SKM-1 (cell line): ENCODE results near the gene CD302.
"Not testable (repeated sequence)": the region's sequence is repeated elsewhere in the genome, so short reads cannot be mapped to it uniquely, and the experiment has no call there.

ENCODE experiments used
- DNase-seq: peaks from one replicate; lab custom pipeline; 2025; ENCODE audit not compliant: unreplicated experiment; lab: John Stamatoyannopoulos, UW

The CD302 gene

DNA sequence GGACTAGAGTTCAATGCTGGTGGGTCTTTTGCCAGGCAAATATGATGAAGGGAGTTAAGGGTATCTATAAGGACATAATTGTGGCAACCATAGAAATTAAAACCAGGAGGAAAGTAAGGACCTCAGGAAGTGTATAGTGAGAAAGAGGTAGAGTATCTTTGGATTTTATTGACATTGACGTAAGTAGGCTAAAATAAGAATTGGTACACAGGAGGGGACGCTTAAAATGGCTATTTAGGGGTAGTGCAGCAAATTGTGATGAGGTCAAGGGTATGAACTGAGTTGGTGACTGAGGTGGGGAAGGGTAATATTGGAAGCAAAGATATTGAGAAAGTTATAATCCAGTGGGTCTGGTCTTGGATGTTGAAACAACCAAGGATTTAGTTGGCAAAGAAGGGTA, 43.0 kb downstream of the CD302 start:
- DNase-seq = no peak

DNA sequence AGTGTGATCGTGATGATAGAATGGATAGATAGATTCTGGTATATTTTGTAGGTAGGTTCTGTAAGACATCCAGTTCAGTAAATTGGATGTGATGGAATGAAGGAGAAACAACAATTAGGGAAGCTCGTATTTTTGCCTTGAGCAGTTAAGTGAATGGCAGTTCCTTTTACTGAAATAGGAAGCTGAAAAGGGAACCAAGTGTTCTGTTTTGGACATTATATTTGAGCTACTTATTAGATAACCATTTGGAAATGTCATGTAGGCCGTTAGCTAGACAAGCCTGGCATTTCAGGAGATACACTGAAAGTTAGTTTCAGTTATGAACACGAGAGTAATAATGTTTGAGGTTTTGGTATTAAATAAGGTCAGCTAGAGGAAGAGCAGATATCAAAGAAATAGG, 44.2 kb downstream of the CD302 start:
- peak; percentile 76 for DNase-seq

- DNase-seq = no peak
These were observed 47.1 kb downstream of the CD302 start for GRCh38 chr2:159750873-159751272.

DNA sequence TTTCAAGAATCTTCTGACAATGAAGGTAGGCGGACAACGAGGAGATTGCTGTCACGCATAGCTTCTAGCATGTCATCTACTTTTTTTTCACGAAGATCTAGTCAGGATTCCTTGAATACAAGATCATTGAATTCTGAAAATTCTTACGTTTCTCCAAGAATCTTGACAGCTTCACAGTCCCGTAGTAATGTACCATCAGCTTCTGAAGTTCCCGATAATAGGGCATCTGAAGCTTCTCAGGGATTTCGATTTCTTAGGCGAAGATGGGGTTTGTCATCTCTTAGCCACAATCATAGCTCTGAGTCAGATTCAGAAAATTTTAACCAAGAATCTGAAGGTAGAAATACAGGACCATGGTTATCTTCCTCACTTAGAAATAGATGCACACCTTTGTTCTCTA, 49.9 kb downstream of the CD302 start:
- DNase-seq = no peak

GRCh38 chr2:159745237-159745636, 52.8 kb downstream of the CD302 start:
- DNase-seq = not testable (repeated sequence)

GRCh38 chr2:159744363-159744762, 53.6 kb downstream of the CD302 start:
- no peak for DNase-seq

DNA sequence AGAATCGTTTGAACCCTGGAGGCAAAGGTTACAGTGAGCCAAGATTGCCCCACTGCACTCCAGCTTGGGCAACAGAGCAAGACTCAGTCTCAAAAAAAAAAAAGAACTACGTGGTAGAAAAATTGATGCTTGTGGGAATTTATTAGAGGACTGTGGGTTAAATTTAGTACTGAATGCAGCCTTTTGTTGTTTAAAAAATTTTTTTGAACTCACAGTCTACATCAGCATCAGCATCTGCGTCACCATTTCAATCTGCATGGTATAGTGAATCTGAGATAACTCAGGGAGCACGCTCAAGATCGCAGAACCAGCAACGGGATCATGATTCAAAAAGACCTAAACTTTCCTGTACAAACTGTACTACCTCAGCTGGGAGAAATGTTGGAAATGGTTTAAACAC, 55.2 kb downstream of the CD302 start:
- DNase-seq = no peak

DNA sequence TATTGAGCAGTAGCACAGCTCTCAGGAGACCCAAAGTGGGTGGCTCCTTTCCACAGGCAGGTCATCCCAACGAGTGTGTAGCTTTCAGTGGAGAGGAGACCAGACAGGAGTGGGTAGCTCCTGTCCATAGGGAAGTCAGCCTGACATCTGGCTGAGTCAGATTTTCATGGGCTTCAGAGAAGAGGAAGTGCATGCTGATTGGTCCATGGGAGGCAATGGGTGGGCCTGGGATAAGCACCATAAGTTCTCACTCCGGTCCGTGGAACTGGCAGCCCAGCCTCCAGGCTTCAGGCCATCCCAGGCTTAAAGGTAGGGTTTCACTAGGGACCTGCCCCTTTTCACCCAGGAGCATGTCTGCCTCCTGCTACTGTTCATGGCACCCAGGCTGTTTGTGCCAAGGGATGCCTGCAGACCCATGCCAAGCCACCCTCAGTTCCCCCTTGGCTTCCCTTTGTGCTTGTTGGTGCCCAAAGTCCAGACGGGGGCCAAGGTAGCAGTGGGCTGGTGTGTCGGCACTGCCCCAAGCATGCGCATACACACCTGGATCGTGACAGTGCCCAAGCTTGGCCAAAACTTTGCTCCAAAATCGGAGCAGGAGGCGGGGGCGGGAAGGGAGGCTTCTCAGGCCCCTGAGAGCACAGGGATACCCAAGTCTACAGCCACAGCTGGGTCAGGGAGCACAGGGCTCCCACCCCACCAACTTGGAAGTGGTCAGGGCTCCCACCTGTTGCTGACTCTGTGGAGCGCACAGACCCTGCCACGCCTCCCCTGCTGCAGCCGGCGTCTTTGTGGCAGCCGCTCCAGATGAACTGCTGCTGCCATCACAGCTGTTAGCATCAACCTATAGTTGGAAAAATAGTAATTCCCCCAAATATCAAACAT, 59.3 kb downstream of the CD302 start:
- no peak for DNase-seq

DNA sequence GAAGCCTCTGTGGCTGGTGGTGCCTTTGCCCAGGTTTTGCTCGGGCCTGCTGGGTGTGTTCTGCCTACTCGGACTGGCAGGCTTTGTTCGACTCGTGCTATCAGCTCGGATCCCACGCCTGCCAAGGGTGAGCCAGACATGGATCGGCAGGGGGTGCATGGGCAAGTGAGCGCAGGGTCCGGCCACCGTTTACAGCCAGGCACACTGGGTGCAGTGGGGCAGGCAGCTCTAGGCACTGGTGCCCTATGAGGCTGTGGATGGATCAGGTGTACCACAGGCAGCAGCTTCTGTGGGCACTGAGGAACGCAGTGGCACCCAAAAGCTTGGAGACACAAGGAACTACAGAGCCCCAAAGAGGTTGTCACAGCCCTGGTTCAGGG, 60.1 kb downstream of the CD302 start:
- DNase-seq = no peak

GRCh38 chr2:159737292-159737916, 60.6 kb downstream of the CD302 start:
- no peak for DNase-seq

DNA sequence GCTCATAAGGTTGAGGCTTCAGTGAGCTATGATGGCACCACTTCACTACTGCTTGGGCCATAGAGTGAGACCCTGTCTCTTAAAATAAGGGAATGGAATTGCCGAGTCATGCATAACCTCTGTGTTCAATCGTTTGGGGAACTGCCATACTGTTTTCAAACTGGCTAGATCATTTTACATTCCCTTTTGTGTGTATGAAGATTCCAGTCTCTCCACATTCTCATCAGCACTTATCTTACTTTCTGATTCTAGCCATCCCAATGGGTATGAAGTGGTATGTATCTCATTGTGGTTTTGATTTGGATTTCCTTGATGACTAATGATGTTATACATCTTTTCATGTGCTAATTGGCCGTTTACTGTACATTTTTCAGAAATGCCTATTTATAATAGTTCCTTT, 62.0 kb downstream of the CD302 start:
- DNase-seq = no peak

GRCh38 chr2:159735648-159736047, 62.4 kb downstream of the CD302 start:
- DNase-seq = no peak

- DNase-seq = no peak
These were observed 69.4 kb downstream of the CD302 start for GRCh38 chr2:159728629-159729028.

- DNase-seq = no peak
These were observed 72.3 kb downstream of the CD302 start for GRCh38 chr2:159725713-159726112.

DNA sequence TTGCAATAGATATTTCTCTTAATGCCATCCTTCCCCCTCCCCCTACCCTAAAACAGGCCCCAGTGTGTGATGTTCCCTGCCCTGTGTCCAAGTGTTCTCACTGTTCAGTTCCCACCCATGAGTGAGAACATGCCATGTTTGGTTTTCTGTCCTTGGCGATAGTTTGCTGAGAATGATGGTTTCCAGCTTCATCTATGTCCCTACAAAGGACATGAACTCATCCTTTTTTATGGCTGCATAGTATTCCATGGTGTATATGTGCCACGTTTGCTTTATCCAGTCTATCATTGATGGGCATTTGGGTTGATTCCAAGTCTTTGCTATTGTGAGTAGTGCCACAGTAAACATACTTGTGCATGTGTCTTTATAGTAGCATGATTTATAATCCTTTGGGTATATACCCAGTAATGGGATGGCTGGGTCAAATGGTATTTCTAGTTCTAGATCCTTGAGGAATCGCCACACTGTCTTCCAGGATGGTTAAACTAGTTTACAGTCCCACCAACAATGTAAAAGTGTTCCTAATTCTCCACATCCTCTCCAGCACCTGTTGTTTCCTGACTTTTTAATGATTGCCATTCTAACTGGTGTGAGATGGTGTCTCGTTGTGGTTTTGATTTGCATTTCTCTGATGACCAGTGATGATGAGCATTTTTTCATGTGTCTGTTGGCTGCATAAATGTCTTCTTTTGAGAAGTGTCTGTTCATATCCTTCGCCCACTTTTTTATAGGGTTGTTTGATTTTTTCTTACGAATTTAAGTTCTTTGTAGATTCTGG, 73.0 kb downstream of the CD302 start:
- DNase-seq = not testable (repeated sequence)

DNA sequence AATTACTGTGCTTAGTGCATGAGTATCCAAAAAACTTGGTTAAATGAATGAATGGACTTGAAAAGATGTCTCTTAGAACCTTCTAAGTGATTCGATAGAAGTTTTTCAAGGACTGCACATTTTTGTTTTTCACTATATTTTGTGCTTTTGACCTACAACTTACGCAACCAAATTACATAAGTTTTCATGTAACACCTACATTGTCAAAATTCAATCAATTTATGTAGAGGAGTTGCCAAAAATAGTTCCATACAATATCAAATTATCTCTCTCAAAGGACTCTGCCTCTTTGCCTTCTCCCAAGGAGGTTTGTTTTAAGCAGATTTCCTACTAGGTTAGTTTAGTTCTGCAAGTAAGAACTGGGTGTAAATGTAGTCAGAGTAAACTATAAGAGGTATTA, 75.4 kb downstream of the CD302 start:
- no peak for DNase-seq

- no peak for DNase-seq
These were observed 77.3 kb downstream of the CD302 start for GRCh38 chr2:159720676-159721075.
